A549 treated with CpdA at 1 μM for 4 hours (cell line): ENCODE data around the gene PPP1R8. TPM values are rescaled to one million over a fixed set of nuclear protein-coding genes. Genes with fewer than 3 reads are reported as not detected.

Source experiments
- total RNA-seq: library from RNA; stranded (reverse); fragments of 200-300 nt; extraction: Qiagen RNA extraction; gene quantifications from 5 replicates; pipeline ENCODE4 v1.2.3, GENCODE V29; 2022; ENCODE audit warnings: low read depth

The PPP1R8 gene
- 36.7 to 44.4 TPM (median 41.1 TPM) in 5 replicates for total RNA-seq

DNA sequence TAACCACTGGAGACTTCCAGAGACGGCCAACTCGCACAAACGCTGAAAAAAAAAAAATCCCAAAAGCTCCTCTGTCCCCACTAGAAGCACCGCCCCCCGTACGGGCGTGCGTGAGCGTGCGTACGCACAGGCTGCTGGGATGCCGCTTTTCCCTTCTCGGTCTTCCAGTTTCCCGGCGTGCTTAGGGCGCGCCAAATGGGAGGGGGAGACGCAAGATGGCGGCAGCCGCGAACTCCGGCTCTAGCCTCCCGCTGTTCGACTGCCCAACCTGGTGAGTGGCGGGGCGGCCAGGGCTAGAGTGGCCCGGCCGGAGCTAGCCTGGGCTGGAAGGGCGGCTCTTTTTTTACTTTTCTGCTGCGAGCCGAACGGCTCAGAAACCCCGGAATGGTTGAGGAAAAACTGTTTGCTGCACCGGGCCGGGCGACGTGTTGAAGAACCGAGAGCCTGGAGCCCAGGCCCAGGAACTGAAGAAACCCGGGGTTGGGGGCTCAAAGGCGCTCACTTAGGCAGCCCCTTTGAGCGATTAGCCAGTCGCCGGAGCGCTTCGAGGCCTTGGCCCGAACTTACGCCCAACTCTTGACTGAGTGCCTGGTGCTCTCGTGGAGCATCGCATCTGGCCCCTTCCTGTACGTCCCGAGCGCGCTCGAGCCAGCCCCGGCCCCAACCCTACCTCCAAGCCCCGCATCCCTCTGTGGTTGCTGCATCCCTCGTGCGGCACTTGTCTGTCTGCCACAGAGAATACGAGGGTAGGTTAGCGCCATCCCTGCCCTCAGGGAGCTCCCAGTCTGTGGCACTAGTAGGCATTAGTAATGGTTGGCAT is at the start of gene PPP1R8:
Gene PPP1R8, plus strand, starts transcription at position 162 of the 820 bp plus-strand sequence. Its CDS starts 54 bp downstream, at position 216.

DNA sequence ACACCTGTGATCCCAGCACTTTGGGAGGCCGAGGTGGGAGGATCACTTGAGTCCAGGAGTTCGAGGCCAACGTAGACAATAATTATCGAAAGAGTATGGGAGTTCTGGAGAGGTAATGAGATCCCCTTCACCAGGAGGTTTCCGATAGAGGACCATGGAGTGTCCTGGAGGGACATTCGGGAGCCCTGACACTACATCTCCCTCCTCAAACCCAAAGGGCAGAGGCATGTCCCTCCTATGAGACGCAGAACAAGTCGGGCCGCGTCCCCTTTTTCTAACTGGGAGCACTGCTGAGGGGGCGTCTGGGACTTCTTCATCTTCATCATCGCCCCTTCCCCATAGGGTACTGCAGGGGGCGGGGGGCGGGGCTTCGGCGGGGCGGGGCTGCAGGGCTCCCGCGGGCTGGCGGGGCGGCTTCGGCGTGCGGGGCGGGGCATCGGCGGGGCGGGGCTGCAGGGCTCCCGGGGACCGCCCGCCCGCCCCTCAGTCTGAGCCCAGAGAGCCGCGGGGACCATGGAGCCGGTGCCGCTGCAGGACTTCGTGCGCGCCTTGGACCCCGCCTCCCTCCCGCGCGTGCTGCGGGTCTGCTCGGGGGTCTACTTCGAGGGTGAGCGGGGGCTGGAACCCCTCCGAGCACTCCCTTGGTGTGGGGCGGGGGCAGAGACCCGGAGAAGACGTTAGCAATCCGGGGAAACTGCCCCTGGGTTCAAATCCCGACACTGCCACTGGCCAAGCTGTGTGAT is 41.6 kb downstream of the PPP1R8 start, which contains the start of gene THEMIS2:
Gene THEMIS2, plus strand, starts transcription at position 486 of the 743 bp plus-strand sequence. Its CDS starts 28 bp downstream, at position 514.

Other genes starting within 250 kb of the PPP1R8 start
- gene AHDC1, start 226.6 kb upstream of the PPP1R8 start, total RNA-seq, result 11.8 to 17.4 TPM (median 16.8 TPM) in 5 replicates
- 0.05 to 0.08 TPM in 2 of 5 replicates, not detected in the others for gene FGR, start 195.6 kb upstream of the PPP1R8 start, total RNA-seq
- 10.4 to 15.9 TPM (median 12.8 TPM) in 5 replicates for gene IFI6, start 158.6 kb upstream of the PPP1R8 start, total RNA-seq
- gene FAM76A, start 104.8 kb upstream of the PPP1R8 start, total RNA-seq, result 4.8 to 6.1 TPM (median 5.5 TPM) in 5 replicates
- gene STX12, start 57.6 kb upstream of the PPP1R8 start, total RNA-seq, result 6.8 to 9.9 TPM (median 8.8 TPM) in 5 replicates
- gene THEMIS2, start 41.8 kb downstream of the PPP1R8 start, total RNA-seq, result 0.51 to 1.8 TPM (median 0.94 TPM) in 5 replicates
- 36.5 to 43.2 TPM (median 38.9 TPM) in 5 replicates for gene RPA2, start 83.8 kb downstream of the PPP1R8 start, total RNA-seq
- 0.71 to 1.2 TPM (median 0.99 TPM) in 5 replicates for gene SMPDL3B, start 104.2 kb downstream of the PPP1R8 start, total RNA-seq
- gene XKR8, start 129.2 kb downstream of the PPP1R8 start, total RNA-seq, result 3.8 to 6.7 TPM (median 6.3 TPM) in 5 replicates